Islet precursor cell (in vitro differentiated cells): ENCODE measurements around the gene SPRY1.
A peak's percentile ranks its signal among the peaks of the same experiment; 100 is the strongest.

Source experiments
- DNase-seq: peaks from one replicate; pipeline ENCODE4 v3.0.0-alpha.2; 2018

Gene SPRY1

GRCh38 chr4:123380728-123381716 lies 15.6 kb upstream of the SPRY1 start:
- DNase-seq: no peak

- no peak for DNase-seq
These were observed 14.6 kb upstream of the SPRY1 start for GRCh38 chr4:123381996-123382395.

- no peak for DNase-seq
These were observed 13.0 kb upstream of the SPRY1 start for GRCh38 chr4:123383566-123383965.

- DNase-seq: no peak
These were observed 10.0 kb upstream of the SPRY1 start for GRCh38 chr4:123386609-123387008.

GRCh38 chr4:123390846-123391456 lies 5.6 kb upstream of the SPRY1 start:
- no peak for DNase-seq

- DNase-seq: no peak
These were observed 2.9 kb upstream of the SPRY1 start for GRCh38 chr4:123393721-123394120.

- peak; percentile 84 for DNase-seq
These were observed 810 bp downstream of the SPRY1 start for GRCh38 chr4:123397144-123398065.

- DNase-seq: peak; percentile 86
These were observed 1.7 kb downstream of the SPRY1 start for GRCh38 chr4:123398066-123398852.

- peak; percentile 75 for DNase-seq
These were observed 2.4 kb downstream of the SPRY1 start for GRCh38 chr4:123398853-123399626.

- DNase-seq: no peak
These were observed 3.2 kb downstream of the SPRY1 start for GRCh38 chr4:123399627-123400358.

GRCh38 chr4:123401271-123402120 lies 4.9 kb downstream of the SPRY1 start:
- no peak for DNase-seq

- no peak for DNase-seq
These were observed 5.5 kb downstream of the SPRY1 start for GRCh38 chr4:123402121-123402465.

GRCh38 chr4:123403080-123403604 lies 6.5 kb downstream of the SPRY1 start:
- no peak for DNase-seq

GRCh38 chr4:123404533-123404932 lies 7.9 kb downstream of the SPRY1 start:
- DNase-seq: no peak

- no peak for DNase-seq
These were observed 8.8 kb downstream of the SPRY1 start for GRCh38 chr4:123405267-123405865.

- DNase-seq: no peak
These were observed 10.3 kb downstream of the SPRY1 start for GRCh38 chr4:123406872-123407271.

GRCh38 chr4:123408471-123409084 lies 12.0 kb downstream of the SPRY1 start:
- no peak for DNase-seq

GRCh38 chr4:123409334-123409733 lies 12.7 kb downstream of the SPRY1 start:
- DNase-seq: no peak

- no peak for DNase-seq
These were observed 14.9 kb downstream of the SPRY1 start for GRCh38 chr4:123411514-123411913.
